Tibial nerve (tissue), 4 donors: ENCODE measurements around the gene NGF. TPM values are rescaled to one million over a fixed set of nuclear protein-coding genes. Genes with fewer than 3 reads are reported as not detected.
A peak's percentile ranks its signal among the peaks of the same experiment; 100 is the strongest.

ENCODE experiments used
- DNase-seq, 2 donors: peaks; one replicate each; pipeline ENCODE4 v3.0.0-alpha.2; 2019; ENCODE audit warnings: low spot score in 2 of 2
- H3K27ac ChIP-seq, 4 donors: fragments of 200-600 bp; sonication (generic) in 3 of 4; one replicate each; pipeline ENCODE4 v1.5.1; 2017 to 2019; ENCODE audit warnings: mild to moderate bottlenecking in 1 of 4
- H3K27me3 ChIP-seq, 2 donors: fragments of 200-600 bp; sonication (generic) in 1 of 2; one replicate each; pipeline versions ENCODE4 v1.5.1 to v1.6.0; 2017 to 2019
- H3K36me3 ChIP-seq, 3 donors: fragments of 200-600 bp; sonication (generic); one replicate each; pipeline ENCODE4 v1.5.1; 2018 to 2019
- H3K4me1 ChIP-seq, 4 donors: fragments of 200-600 bp; sonication (generic) in 3 of 4; one replicate each; pipeline ENCODE4 v1.5.1; 2017 to 2019
- H3K4me3 ChIP-seq, 4 donors: fragments of 200-600 bp; sonication (generic) in 3 of 4; one replicate each; pipeline ENCODE4 v1.5.1; 2017 to 2019; ENCODE audit warnings: mild to moderate bottlenecking in 1 of 4, moderate library complexity in 1 of 4
- H3K9me3 ChIP-seq, 4 donors: fragments of 200-600 bp; sonication (generic) in 3 of 4; one replicate each; pipeline ENCODE4 v1.5.1; 2017 to 2019
- CTCF ChIP-seq, 5 experiments: fragments of 200-600 bp in 3 of 5; fragments of 450-650 bp in 2 of 5; sonication (generic) in 3 of 5; IDR thresholded peaks; one replicate each; pipeline ENCODE4 v1.5.1; 2016 to 2019; ENCODE audit warnings: antibody characterized with exemption in 5 of 5, mild to moderate bottlenecking in 3 of 5, moderate library complexity in 2 of 5
- EP300 ChIP-seq, 2 donors: sonication (generic); formaldehyde crosslinking; IDR thresholded peaks; one replicate each; pipeline ENCODE4 v1.6.1; 2017; ENCODE audit warnings: antibody characterized with exemption in 2 of 2, mild to moderate bottlenecking in 1 of 2
- POLR2A ChIP-seq, 2 donors: fragments of 450-650 bp; IDR thresholded peaks; one replicate each; pipeline ENCODE4 v1.6.1; 2017; ENCODE audit warnings: antibody characterized with exemption in 2 of 2, mild to moderate bottlenecking in 2 of 2, moderate library complexity in 2 of 2
- WGBS, 2 donors: methylation state at CpG; one replicate each; pipeline ENCODE4 v1.1.5; 2018; 5-methylcytosine and 5-hydroxymethylcytosine counted together
- total RNA-seq, 4 donors: library from RNA; depleted of rRNA; stranded (reverse); fragments of >200 nt; gene quantifications; one replicate each; pipeline ENCODE4 v1.1.0, GENCODE V29; 2016

NGF gene
- total RNA-seq, 4 donors from 2014 or later = 3.6 to 20.4 (median 7.4) TPM

- no peak for DNase-seq
- Histone ChIP-seq H3K4me1 (peaks cover 0 to 46% (median 0%) of the 10 kb centered on the region in 4 donors), H3K27me3 (no peaks in the 10 kb centered on the region), H3K36me3 (no peaks in the 10 kb centered on the region), H3K27ac (peak overlapping the region in 1 of 4 donors; percentile 55), H3K9me3 (no peaks in the 10 kb centered on the region), H3K4me3 (no peak overlapping the region)
- WGBS, 2 donors = 60 to 69% methylated on average over 2 of the region's 2 CpGs
- TF ChIP-seq POLR2A (IDR thresholded peaks at IDR 0.05) (no peak), CTCF (IDR thresholded peaks at IDR 0.05) (no peak), EP300 (IDR thresholded peaks at IDR 0.05) (no peak)
Observed at GRCh38 chr1:115323366-115324004, 14.6 kb downstream of the NGF start.

- DNase-seq = no peak
- Histone ChIP-seq H3K36me3 (no peaks in the 10 kb centered on the region), H3K4me1 (peaks cover 0 to 48% (median 0%) of the 10 kb centered on the region in 4 donors), H3K4me3 (no peak overlapping the region), H3K9me3 (no peaks in the 10 kb centered on the region), H3K27ac (no peak overlapping the region), H3K27me3 (no peaks in the 10 kb centered on the region)
- WGBS, 2 donors = 80 to 87% methylated on average over 3 of the region's 3 CpGs
- TF ChIP-seq POLR2A (IDR thresholded peaks at IDR 0.05) (no peak), CTCF (IDR thresholded peaks at IDR 0.05) (no peak), EP300 (IDR thresholded peaks at IDR 0.05) (no peak)
Observed at GRCh38 chr1:115322631-115323030, 15.4 kb downstream of the NGF start.

- H3K9me3 ChIP-seq = no peaks in the 10 kb centered on the region
- peak overlapping the region in 1 of 4 donors; percentile 50 for H3K27ac ChIP-seq
- DNase-seq = no peak
- 94 to 96% methylated on average over 6 of the region's 6 CpGs for WGBS, 2 donors
- H3K4me1 ChIP-seq = peaks cover 0 to 46% (median 0%) of the 10 kb centered on the region in 4 donors
- TF ChIP-seq EP300 (IDR thresholded peaks at IDR 0.05) = no peak
- no peaks in the 10 kb centered on the region for H3K36me3 ChIP-seq
- no peaks in the 10 kb centered on the region for H3K27me3 ChIP-seq
- no peak overlapping the region for H3K4me3 ChIP-seq
Observed at GRCh38 chr1:115320377-115320776, 17.7 kb downstream of the NGF start.

- TF ChIP-seq EP300 (IDR thresholded peaks at IDR 0.05) = no peak
- no peak for TF ChIP-seq CTCF (IDR thresholded peaks at IDR 0.05)
- no peak for TF ChIP-seq POLR2A (IDR thresholded peaks at IDR 0.05)
- no peaks in the 10 kb centered on the region for H3K9me3 ChIP-seq
- DNase-seq = no peak
- no peaks in the 10 kb centered on the region for H3K36me3 ChIP-seq
- WGBS, 2 donors = 36 to 38% methylated on average over 4 to 5 of the region's 5 CpGs
- H3K4me3 ChIP-seq = no peak overlapping the region
- peaks cover 0 to 53% (median 3%) of the 10 kb centered on the region in 4 donors for H3K4me1 ChIP-seq
- no peaks in the 10 kb centered on the region for H3K27me3 ChIP-seq
- H3K27ac ChIP-seq = peak overlapping the region in 2 of 4 donors; percentile 28 to 68
Observed at GRCh38 chr1:115319706-115320105, 18.3 kb downstream of the NGF start.

GRCh38 chr1:115317101-115318012 lies 20.7 kb downstream of the NGF start:
- no peak for DNase-seq
- H3K36me3 ChIP-seq = no peaks in the 10 kb centered on the region
- no peak for TF ChIP-seq EP300 (IDR thresholded peaks at IDR 0.05)
- no peak for TF ChIP-seq POLR2A (IDR thresholded peaks at IDR 0.05)
- no peak for TF ChIP-seq CTCF (IDR thresholded peaks at IDR 0.05)
- H3K27me3 ChIP-seq = no peaks in the 10 kb centered on the region
- 43 to 46% methylated on average over 11 of the region's 11 CpGs for WGBS, 2 donors
- H3K4me1 ChIP-seq = peaks cover 0 to 59% (median 17%) of the 10 kb centered on the region in 4 donors
- H3K4me3 ChIP-seq = no peak overlapping the region
- no peaks in the 10 kb centered on the region for H3K9me3 ChIP-seq
- H3K27ac ChIP-seq = peak overlapping the region in 2 of 4 donors; percentile 29 to 68
